DOHH2 (cell line): ENCODE data around the gene BEST3.

Source experiments
- H3F3A ChIP-seq: fragments of 200-600 bp; sonication (generic), shearing (Covaris generic); 2 replicates; pipeline ENCODE4 v1.6.0; 2016; ENCODE audit warnings: antibody characterized with exemption, mild to moderate bottlenecking; ENCODE audit not compliant: control insufficient read depth, insufficient read depth
- H3K27ac ChIP-seq: fragments of 200-600 bp; sonication (generic); 2 replicates; pipeline ENCODE4 v1.5.1; 2014; ENCODE audit warnings: low read depth, mild to moderate bottlenecking, low read length, moderate library complexity
- H3K27me3 ChIP-seq: fragments of 200-600 bp; sonication (generic); 2 replicates; pipeline ENCODE4 v1.6.1; 2014; ENCODE audit warnings: mild to moderate bottlenecking, low read length, mixed read lengths; ENCODE audit not compliant: control insufficient read depth
- H3K36me3 ChIP-seq: fragments of 200-600 bp; sonication (generic); 2 replicates; pipeline ENCODE4 v1.6.1; 2014; ENCODE audit warnings: mild to moderate bottlenecking, low read length, moderate library complexity, mixed read lengths; ENCODE audit not compliant: control insufficient read depth
- H3K4me1 ChIP-seq: fragments of 200-600 bp; sonication (generic); 2 replicates; pipeline ENCODE4 v1.6.1; 2014; ENCODE audit warnings: mild to moderate bottlenecking, low read length, mixed read lengths; ENCODE audit not compliant: control insufficient read depth
- H3K4me2 ChIP-seq: fragments of 200-600 bp; sonication (generic); 2 replicates; pipeline ENCODE4 v1.6.0; 2014; ENCODE audit warnings: mild to moderate bottlenecking, low read length, moderate library complexity
- H3K4me3 ChIP-seq: fragments of 200-600 bp; sonication (generic); 2 replicates; pipeline ENCODE4 v1.5.1; 2014; ENCODE audit warnings: mild to moderate bottlenecking, low read length, mixed read lengths
- H3K79me2 ChIP-seq: fragments of 200-600 bp; sonication (generic); 2 replicates; pipeline ENCODE4 v1.6.1; 2014; ENCODE audit warnings: mild to moderate bottlenecking, low read length, mixed read lengths; ENCODE audit not compliant: control insufficient read depth
- H3K9me2 ChIP-seq: fragments of 200-600 bp; sonication (generic); replicated peaks from 2 replicates; pipeline ENCODE4 v1.6.1; 2014; ENCODE audit warnings: mild to moderate bottlenecking, low read length, mixed read lengths; ENCODE audit not compliant: control insufficient read depth
- H3K9me3 ChIP-seq: fragments of 200-600 bp; sonication (generic); 2 replicates; pipeline ENCODE4 v1.6.1; 2014; ENCODE audit warnings: antibody characterized with exemption, low read length, mixed read lengths; ENCODE audit not compliant: control insufficient read depth, insufficient read depth
- H4K20me1 ChIP-seq: fragments of 200-600 bp; sonication (generic); 2 replicates; pipeline ENCODE4 v1.6.0; 2014; ENCODE audit warnings: low read depth, mild to moderate bottlenecking, antibody characterized with exemption, low read length, moderate library complexity; ENCODE audit not compliant: control insufficient read depth, insufficient read depth
- EZH2phosphoT487 ChIP-seq: fragments of 200-600 bp; sonication (generic); IDR thresholded peaks from 2 replicates; pipeline ENCODE4 v1.6.1; 2017; ENCODE audit warnings: borderline replicate concordance, mild to moderate bottlenecking, antibody characterized with exemption, low read length, moderate library complexity, mixed read lengths
- TF ChIP-seq, protein P1 (sequence below): fragments of 200-600 bp; sonication (generic); IDR thresholded peaks from one replicate; pipeline ENCODE4 v1.5.1; 2014; ENCODE audit warnings: antibody characterized with exemption, mild to moderate bottlenecking, low read depth, low read length; ENCODE audit not compliant: poor library complexity, severe bottlenecking

Gene BEST3

DNA sequence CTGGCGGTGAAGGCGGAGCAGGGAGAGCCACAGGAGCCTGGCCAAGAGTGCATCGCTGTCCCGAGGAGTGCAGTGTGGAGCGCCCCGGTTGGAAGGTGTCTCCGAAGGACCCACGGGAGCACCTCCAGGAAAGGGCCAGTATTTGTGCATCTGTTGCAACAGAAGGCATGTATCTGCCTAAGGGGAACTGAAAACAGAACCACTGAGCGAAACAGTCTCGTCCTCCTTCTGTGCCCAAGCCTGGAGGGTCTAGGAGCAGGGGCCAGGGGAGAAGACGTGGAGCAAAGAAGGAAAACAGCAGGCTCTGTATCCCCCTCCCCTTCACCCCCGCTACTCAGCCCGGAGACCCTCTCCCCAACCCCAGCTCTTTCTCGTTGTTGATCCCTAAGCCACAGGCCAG, 83.1 kb downstream of the BEST3 start:
- H3F3A ChIP-seq = no peaks in the 10 kb centered on the region
- H3K9me2 ChIP-seq = no peaks in the 10 kb centered on the region
- no peaks in the 10 kb centered on the region for H3K9me3 ChIP-seq
- no peak for TF ChIP-seq EZH2phosphoT487
- TF ChIP-seq, protein P1, sequence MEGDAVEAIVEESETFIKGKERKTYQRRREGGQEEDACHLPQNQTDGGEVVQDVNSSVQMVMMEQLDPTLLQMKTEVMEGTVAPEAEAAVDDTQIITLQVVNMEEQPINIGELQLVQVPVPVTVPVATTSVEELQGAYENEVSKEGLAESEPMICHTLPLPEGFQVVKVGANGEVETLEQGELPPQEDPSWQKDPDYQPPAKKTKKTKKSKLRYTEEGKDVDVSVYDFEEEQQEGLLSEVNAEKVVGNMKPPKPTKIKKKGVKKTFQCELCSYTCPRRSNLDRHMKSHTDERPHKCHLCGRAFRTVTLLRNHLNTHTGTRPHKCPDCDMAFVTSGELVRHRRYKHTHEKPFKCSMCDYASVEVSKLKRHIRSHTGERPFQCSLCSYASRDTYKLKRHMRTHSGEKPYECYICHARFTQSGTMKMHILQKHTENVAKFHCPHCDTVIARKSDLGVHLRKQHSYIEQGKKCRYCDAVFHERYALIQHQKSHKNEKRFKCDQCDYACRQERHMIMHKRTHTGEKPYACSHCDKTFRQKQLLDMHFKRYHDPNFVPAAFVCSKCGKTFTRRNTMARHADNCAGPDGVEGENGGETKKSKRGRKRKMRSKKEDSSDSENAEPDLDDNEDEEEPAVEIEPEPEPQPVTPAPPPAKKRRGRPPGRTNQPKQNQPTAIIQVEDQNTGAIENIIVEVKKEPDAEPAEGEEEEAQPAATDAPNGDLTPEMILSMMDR = no peak
- H3K4me2 ChIP-seq = no peak overlapping the region
- no peaks in the 10 kb centered on the region for H3K79me2 ChIP-seq
- H4K20me1 ChIP-seq = no peaks in the 10 kb centered on the region
- no peak overlapping the region for H3K27ac ChIP-seq
- no peak overlapping the region for H3K4me3 ChIP-seq
- H3K4me1 ChIP-seq = no peaks in the 10 kb centered on the region
- H3K36me3 ChIP-seq = no peaks in the 10 kb centered on the region
- no peaks in the 10 kb centered on the region; the same call in 1 of the 2 replicates for H3K27me3 ChIP-seq

DNA sequence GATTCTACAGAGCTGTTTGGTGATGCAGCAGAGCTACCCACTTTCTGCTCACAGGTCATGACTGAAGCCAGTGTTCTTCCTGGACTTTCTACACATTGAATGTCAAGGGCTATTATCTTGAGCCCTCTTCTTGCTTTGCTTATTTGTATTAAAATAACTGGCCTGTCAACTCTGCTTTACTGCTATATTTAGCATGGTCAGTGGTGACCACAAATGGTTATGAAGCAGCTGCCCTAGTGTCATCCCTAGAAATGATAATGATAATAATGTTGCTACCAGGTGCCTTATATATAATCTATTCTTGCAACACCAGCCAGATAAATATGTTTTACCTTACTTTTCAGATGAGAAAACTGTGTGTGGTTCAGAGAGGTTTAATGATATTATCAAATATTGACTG, 85.8 kb downstream of the BEST3 start:
- TF ChIP-seq EZH2phosphoT487 = no peak
- TF ChIP-seq, protein P1 = no peak
- no peak overlapping the region for H3K4me3 ChIP-seq
- H3K4me1 ChIP-seq = no peaks in the 10 kb centered on the region
- no peaks in the 10 kb centered on the region for H4K20me1 ChIP-seq
- H3K27ac ChIP-seq = no peak overlapping the region
- H3K4me2 ChIP-seq = no peak overlapping the region
- no peaks in the 10 kb centered on the region for H3K36me3 ChIP-seq
- no peaks in the 10 kb centered on the region for H3K27me3 ChIP-seq
- no peaks in the 10 kb centered on the region for H3K9me3 ChIP-seq
- no peaks in the 10 kb centered on the region for H3K9me2 ChIP-seq
- no peaks in the 10 kb centered on the region for H3K79me2 ChIP-seq
- H3F3A ChIP-seq = no peaks in the 10 kb centered on the region

DNA sequence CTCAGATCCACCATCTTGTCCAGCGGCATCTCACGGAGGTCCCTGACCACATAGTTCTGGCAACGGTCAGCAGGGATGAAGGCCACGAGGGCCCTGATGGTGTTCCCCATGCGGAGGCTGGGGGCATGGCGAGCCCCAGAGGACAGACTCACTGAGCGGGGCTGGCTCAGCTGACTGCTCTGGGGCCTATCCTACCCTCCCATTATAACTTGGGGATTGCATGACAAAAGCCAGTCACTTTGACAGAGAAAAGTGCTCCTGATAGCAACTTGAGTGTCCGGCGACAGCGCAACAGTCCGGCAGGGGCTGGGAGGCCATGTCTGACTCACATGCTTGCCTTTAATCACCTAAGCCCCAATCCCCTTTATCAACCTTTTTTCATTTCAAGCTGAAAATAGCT, 88.4 kb downstream of the BEST3 start, which contains the start of gene LRRC10:
Gene LRRC10 (minus strand): TSS at position 179 of the 400 bp plus-strand sequence. CDS start 69 bp downstream, at position 110.
- Histone ChIP-seq H3K27ac (no peak within 1 kb of the TSS), H3K9me3 (no peaks in the 10 kb centered on the region), H3K4me3 (no peak within 1 kb of the TSS), H3F3A (0 out of 2 replicates have a peak, but pooled peaks cover 3% of the 10 kb centered on the region), H3K4me2 (no peak within 1 kb of the TSS), H3K9me2 (no peaks in the 10 kb centered on the region), H3K36me3 (no peaks in the 10 kb centered on the region), H3K4me1 (no peaks in the 10 kb centered on the region), H3K27me3 (no peaks in the 10 kb centered on the region), H3K79me2 (no peaks in the 10 kb centered on the region), H4K20me1 (no peaks in the 10 kb centered on the region)
- TF ChIP-seq, protein P1 = no peak
- TF ChIP-seq EZH2phosphoT487 = no peak

DNA sequence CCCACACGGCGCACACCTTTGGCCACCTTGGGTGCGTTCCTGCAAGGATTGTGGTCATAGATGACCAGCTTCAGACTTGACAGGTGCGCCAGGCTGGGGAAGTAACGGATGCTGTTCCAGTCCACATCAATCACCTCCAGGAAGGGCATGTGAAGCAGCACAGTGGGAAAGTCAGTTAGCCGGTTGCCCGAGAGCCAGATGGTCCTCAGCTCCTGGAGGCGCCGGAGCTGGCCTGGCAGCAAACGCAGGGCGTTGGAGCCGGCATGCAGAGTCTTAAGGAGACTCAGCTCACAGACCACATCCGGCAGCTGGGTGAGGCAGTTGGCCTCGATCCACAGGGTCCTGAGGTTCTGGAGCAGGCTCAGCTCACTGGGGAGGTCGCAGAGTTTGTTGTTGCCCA, 89.0 kb downstream of the BEST3 start:
- Histone ChIP-seq H3K9me2 (no peaks in the 10 kb centered on the region), H3K9me3 (no peaks in the 10 kb centered on the region), H3K27ac (no peak overlapping the region), H3K79me2 (no peaks in the 10 kb centered on the region), H3K27me3 (no peaks in the 10 kb centered on the region), H3F3A (0 out of 2 replicates have a peak, but pooled peaks cover 3% of the 10 kb centered on the region), H3K4me3 (no peak overlapping the region), H3K4me1 (no peaks in the 10 kb centered on the region), H4K20me1 (no peaks in the 10 kb centered on the region), H3K36me3 (no peaks in the 10 kb centered on the region), H3K4me2 (no peak overlapping the region)
- TF ChIP-seq, protein P1 = no peak
- TF ChIP-seq EZH2phosphoT487 = no peak
